ELR (cell line): Measurements from ENCODE around the gene ERCC5.

Experiments used
- DNase-seq: peaks from one replicate; pipeline ENCODE4 v3.0.0-alpha.2; 2015; ENCODE audit warnings: low read depth

The ERCC5 gene

DNA sequence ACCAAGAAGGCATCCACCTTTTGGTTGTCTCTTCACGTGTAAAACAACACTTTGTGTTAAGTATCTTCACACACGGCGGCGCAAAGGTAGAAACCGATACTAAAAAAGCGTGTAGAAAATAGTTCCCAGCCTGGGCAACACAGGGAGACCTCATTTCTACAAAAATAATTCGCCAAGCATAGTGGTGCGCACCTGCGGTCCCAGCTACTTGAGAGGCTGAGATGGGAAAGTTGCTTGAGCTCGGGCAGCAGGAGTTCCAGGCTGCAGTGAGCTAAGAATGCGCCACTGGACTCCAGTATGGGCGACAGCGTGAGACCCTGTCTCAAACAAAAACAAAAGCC is 573 bp upstream of the ERCC5 start:
- DNase-seq, result no peak

DNA sequence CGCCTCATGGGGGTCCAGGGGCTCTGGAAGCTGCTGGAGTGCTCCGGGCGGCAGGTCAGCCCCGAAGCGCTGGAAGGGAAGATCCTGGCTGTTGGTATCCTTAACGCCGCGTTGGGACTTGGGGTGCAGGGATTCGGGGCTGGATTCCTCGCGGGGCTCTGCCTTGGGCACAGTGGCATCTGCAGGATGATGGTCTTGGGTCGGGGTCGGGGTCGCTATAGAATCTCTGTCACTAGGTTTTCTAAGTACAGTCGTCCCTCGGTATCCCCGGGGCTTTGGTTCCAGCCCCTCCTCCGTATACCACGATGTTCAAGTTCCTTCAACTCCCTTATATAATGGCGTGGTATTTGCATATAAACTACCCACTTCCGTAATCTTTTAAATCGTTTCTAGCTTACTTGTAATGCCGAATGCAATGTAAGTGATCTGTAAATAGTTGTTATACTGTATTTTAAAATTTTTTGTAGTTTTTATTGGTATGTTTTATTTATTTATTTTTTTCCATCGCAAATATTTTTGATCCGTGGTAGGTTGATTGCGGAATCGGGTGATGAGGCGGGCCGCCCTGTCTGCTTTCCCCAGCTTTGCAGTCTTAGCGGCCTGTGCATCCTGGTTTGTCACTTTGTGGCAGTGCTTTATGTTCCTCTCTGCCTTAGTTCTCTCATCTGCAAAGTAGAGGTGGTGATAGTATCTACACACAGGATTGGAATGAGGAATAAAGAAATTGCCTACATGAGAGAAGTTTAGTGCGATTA is 606 bp downstream of the ERCC5 start:
- peak; percentile 67 for DNase-seq

DNA sequence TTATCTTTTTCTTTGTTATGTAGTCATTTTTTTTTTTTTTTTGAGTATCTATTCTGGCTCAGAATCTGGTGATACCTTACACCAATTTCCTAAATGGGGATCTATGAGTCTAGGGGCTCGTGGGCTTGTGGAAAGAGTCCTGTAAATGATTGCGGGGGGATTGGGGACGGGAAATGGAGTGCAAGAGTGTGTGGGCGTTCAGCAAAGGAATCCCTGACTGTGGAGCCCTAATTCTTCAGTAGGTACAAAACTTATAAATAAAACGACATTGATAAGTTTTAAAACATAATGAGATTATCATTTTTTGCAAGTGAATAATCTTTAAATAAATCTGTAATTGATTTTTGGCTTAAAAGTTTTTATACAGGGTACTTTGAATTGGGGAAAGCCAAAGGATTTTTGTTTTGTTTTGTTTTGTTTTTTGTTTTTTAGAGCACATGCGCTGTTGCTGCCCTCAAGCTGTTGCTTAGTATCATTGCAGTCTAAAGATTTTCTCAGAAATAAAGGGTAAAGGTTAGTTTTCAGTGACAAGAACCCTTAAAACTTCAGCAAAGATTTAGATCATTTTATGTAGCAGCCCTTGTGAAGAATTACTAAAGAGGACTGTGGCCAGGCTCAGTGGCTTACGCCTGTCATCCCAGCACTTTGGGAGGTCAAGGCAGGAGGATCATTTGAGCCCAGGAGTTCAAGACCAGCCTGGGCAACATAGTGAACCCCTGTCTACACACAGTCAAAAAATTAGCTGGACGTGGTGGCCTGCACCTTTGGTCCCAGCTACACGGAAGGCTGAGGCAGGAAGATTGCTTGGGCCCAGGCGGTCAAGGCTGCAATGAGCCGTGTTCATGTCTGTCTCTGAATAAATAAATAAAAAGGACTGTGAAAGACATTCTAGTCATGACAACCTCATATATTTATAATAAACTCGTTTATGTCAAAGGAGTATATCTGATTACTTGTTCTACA is 1.7 kb downstream of the ERCC5 start:
- DNase-seq, result peak; percentile 70

DNA sequence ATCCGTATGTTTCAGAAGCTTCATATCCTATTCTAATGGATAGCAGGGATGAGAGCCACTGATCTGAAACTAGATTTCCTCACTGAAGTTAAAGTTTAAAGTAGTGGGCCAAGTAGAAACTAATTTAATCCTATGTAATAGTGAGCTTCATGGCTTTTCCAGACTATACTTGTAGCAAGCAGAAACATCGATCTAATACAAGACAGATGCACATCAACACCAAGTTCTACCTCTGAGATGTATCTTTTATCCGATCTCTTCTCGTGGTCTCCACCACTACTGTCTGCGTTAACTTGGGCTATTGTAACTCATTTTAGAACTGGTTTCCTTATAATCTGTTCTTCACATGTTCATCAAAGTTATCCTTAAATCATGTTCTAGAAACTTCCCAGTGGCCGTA is 3.1 kb downstream of the ERCC5 start:
- no peak for DNase-seq

- DNase-seq, result no peak
Measured at GRCh38 chr13:102852556-102852955, 6.7 kb downstream of the ERCC5 start.

- no peak for DNase-seq
Measured at GRCh38 chr13:102854675-102855074, 8.8 kb downstream of the ERCC5 start.

GRCh38 chr13:102856557-102856956 is 10.7 kb downstream of the ERCC5 start:
- DNase-seq, result no peak

DNA sequence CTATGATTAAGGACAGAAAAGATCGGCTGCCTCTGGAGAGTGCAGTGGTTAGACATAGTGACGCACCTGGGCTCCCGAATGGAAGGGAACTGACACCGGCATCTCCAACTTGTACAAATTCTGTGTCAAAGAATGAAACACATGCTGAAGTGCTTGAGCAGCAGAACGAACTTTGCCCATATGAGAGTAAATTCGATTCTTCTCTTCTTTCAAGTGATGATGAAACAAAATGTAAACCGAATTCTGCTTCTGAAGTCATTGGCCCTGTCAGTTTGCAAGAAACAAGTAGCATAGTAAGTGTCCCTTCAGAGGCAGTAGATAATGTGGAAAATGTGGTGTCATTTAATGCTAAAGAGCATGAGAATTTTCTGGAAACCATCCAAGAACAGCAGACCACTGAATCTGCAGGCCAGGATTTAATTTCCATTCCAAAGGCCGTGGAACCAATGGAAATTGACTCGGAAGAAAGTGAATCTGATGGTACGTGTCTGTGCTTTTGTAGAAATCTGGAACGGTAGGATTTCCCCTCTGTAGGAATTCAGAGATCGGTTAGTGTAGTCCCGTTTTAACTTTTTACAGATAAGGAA is 16.9 kb downstream of the ERCC5 start:
- no peak for DNase-seq

DNA sequence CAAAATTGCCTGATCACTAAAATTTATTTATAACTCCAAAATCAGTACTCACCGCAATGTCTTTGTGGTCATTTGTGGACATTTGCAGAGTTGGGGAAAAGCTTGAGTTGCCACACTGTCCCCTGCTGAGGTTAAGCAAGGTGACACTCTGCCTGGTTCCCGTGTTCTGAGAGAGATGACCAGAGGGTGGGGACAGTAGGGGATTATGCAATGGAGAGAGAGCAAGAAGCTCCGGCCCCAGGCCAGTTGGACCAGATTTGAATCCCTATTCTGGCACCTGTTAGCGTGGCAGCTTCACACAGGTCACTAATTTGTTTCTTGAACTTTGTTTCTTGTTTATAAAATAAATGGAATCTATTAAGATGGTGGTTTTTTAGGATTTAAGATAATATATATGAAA is 17.8 kb downstream of the ERCC5 start:
- no peak for DNase-seq

DNA sequence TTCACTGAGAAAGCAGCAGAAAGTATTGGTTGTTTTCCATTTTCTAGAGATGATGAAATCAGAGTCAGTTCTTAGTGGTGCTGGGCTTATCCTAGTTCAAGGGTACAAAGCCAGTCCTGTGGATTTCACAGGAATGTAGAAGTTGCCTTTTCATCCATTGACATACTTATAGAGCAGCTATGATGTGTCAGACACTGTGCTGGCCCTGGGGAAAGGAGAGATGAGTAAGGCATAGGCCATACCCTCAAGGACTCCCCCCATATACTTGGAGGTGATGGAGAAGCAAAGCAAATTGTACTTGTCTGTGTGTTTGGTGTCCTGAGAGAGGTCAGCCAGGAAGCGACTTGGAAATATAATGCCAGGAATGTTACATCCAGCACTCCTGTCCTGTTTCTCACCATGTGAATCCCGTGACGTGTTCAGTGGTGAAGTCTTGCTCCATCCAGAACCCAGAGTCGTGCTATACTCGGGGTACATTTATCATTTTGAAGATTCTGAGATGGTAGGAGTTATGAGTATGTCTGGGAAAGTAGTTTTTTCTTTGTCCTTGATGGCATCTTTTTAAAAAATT is 22.6 kb downstream of the ERCC5 start:
- peak; percentile 39 for DNase-seq

GRCh38 chr13:102869948-102870676 is 24.3 kb downstream of the ERCC5 start:
- DNase-seq, result peak; percentile 10

DNA sequence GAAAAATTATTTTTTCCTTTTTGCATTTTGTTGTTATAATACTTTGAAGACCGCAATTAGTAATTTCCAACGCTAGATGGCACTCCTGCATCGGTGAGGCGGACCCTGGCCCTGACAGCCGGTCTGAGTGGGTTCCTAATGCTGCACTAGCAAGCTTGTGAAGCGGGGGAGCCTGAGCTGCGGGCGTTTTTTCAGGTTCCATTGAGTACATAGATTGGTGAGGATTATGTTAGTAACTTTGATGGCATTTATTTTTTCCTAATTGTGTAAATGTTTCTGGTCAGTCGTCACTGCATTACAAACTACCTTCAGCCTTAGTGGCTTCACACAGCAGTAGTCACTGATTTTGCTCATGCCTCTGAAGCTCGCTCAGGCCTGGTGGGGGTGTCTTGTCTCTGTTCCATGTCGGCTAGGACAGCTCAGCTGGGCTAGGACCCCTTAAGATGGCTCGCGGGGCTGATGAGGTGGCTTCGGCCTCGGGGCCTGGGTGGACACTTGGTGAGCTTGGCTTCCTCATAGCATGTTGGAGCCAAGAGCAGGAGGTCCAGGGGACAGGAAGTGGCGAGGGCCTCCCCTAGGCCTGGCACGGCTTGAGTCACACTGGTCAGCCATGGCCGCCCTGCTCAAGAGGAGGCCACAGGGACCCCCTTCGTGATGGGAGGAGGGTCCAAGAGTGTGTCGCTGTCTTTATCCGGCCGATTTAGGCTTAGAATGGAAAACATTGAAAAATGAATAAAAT is 25.0 kb downstream of the ERCC5 start:
- peak; percentile 76 for DNase-seq

- peak; percentile 4 for DNase-seq
Measured at GRCh38 chr13:102872131-102872530, 26.3 kb downstream of the ERCC5 start.

GRCh38 chr13:102872531-102872930 is 26.7 kb downstream of the ERCC5 start:
- DNase-seq, result no peak

- peak; percentile 40 for DNase-seq
Measured at GRCh38 chr13:102873653-102874052, 27.8 kb downstream of the ERCC5 start.

- no peak for DNase-seq
Measured at GRCh38 chr13:102875256-102875655, 29.4 kb downstream of the ERCC5 start.

DNA sequence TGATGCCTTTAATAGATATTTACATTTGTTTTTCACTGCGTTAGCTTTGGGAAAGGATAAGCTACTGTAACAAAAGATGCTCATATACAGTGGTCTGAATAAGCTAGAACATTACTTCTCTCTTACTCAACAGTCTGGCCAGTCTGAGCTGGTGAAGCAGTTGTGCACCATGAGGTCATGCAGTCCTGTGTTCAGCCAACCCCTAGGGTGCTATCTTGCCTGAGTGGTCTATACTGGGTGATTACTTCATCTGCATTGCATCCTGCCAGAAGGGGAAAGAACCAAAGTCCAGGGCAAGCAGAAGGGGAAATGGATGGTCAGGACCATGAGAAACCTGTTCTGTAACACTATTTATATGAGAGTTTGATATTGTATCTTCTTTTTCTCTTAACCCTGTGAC is 31.5 kb downstream of the ERCC5 start:
- peak; percentile 18 for DNase-seq

- DNase-seq, result no peak
Measured at GRCh38 chr13:102878481-102878880, 32.6 kb downstream of the ERCC5 start.

GRCh38 chr13:102879793-102880499 is 34.1 kb downstream of the ERCC5 start:
- no peak for DNase-seq
